Fibroblast of villous mesenchyme (primary cell): ENCODE data around the gene BTD. TPM values are rescaled to one million over a fixed set of nuclear protein-coding genes. Genes with fewer than 3 reads are reported as not detected.

Source experiments
- DNase-seq: peaks from one replicate; pipeline ENCODE4 v3.0.0-alpha.2; 2010; ENCODE audit warnings: low read depth
- H3K4me3 ChIP-seq: 2 replicates; pipeline ENCODE4 v1.5.1; 2011; ENCODE audit warnings: low read depth, mild to moderate bottlenecking, low read length
- CTCF ChIP-seq: IDR thresholded peaks from 2 replicates; pipeline ENCODE4 v1.5.1; 2012; ENCODE audit warnings: low read depth, mild to moderate bottlenecking, low read length; ENCODE audit not compliant: insufficient read depth
- total RNA-seq: library from RNA; depleted of rRNA; stranded (reverse); fragments of >200 nt; gene quantifications from 2 replicates; pipeline ENCODE4 v1.2.3, GENCODE V29; 2012

The BTD gene
- total RNA-seq, 1 donor: 34.1 TPM

GRCh38 chr3:15645740-15646501 is 44.4 kb downstream of the BTD start:
- peak; percentile 93 for DNase-seq
- TF ChIP-seq CTCF: no peak
- no peak overlapping the region for H3K4me3 ChIP-seq

- no peak for TF ChIP-seq CTCF
- H3K4me3 ChIP-seq: peak overlapping the region; percentile 3
- DNase-seq: peak; percentile 100
Observed at GRCh38 chr3:15646851-15647511, 45.4 kb downstream of the BTD start.

GRCh38 chr3:15647611-15648167 is 46.1 kb downstream of the BTD start:
- no peak for TF ChIP-seq CTCF
- peak; percentile 98 for DNase-seq
- no peak overlapping the region for H3K4me3 ChIP-seq

- no peak overlapping the region for H3K4me3 ChIP-seq
- TF ChIP-seq CTCF: no peak
- no peak for DNase-seq
Observed at GRCh38 chr3:15649341-15649740, 47.8 kb downstream of the BTD start.

- TF ChIP-seq CTCF: no peak
- no peak for DNase-seq
- no peak overlapping the region for H3K4me3 ChIP-seq
Observed at GRCh38 chr3:15649858-15650257, 48.3 kb downstream of the BTD start.

- H3K4me3 ChIP-seq: no peak overlapping the region
- no peak for DNase-seq
- no peak for TF ChIP-seq CTCF
Observed at GRCh38 chr3:15651396-15651795, 49.9 kb downstream of the BTD start.
